ENCODE measurements around the gene NPC1.

DNA sequence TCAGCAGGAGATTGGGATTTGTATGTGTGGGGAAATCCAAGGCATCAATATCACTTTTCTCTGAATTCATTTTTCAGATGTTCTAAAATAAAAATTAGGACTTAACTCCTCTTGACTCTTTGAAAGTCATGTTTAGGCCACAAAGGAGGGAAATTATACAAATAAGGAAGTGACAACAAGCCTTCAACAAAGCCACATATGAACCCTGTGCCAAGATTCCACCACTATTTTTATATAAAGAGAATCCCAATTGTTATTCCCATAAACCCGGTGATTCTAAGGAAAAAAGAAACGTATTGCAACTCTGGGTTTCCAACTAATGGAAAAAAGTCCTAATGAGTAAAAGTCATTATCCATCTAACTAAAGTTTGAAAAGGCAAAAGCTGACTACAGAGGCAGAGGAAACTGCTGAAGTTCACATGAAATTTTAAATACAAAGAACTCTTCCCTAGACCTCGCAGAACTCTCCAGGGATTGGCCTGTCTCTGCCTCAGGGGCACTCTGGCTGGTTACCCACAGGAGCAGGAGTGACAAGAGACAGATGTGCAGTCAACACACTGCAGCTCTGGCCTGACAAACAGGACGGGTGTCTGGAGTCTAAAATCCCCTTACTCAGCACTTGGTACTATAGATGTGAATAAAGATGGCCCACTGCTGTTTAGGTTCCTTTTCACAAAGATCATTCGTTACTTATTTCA lies 11.5 kb downstream of the NPC1 start:
- TF ChIP-seq, protein P1, sequence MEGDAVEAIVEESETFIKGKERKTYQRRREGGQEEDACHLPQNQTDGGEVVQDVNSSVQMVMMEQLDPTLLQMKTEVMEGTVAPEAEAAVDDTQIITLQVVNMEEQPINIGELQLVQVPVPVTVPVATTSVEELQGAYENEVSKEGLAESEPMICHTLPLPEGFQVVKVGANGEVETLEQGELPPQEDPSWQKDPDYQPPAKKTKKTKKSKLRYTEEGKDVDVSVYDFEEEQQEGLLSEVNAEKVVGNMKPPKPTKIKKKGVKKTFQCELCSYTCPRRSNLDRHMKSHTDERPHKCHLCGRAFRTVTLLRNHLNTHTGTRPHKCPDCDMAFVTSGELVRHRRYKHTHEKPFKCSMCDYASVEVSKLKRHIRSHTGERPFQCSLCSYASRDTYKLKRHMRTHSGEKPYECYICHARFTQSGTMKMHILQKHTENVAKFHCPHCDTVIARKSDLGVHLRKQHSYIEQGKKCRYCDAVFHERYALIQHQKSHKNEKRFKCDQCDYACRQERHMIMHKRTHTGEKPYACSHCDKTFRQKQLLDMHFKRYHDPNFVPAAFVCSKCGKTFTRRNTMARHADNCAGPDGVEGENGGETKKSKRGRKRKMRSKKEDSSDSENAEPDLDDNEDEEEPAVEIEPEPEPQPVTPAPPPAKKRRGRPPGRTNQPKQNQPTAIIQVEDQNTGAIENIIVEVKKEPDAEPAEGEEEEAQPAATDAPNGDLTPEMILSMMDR (IDR thresholded peaks at IDR 0.05 in 4 of 5, conservative IDR thresholded peaks at IDR 0.05 in 1 of 5): no peak
- TF ChIP-seq POLR2A (IDR thresholded peaks at IDR 0.05): no peak
